ENCODE measurements around the gene LINC01488. TPM values are rescaled to one million over a fixed set of nuclear protein-coding genes. Genes with fewer than 3 reads are reported as not detected.

Gene LINC01488
- total RNA-seq, 1 experiment from 2014 or later = not detected

DNA sequence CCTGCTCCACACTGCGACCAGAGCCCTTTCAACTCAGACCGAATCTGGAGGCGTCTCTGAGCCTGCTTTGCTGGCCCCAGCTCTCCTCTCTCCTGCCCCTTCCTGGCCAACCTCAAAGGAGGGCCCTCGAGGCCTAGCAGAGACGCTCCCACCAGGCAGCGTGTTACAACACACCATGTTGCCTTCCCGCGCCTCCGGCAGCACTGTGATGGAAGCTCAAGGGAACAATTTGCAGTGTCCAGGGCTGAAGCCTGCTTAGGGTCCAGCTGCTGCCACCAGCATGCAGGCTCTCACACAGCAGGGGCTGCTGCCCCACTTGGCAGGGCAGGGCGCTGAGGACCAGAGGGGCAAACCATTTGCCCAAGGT, 18.4 kb downstream of the LINC01488 start:
- Histone ChIP-seq H3K9me3 (ENCODE audit: control insufficient read depth in 1 of 2, insufficient read depth in 1 of 2, low read depth in 1 of 2, low read length in 2 of 2) (no peaks in the 10 kb centered on the region), H3K27ac (ENCODE audit: low read depth, low read length) (no peak overlapping the region), H3K27me3 (ENCODE audit: insufficient read depth, low read length) (peaks cover 3% of the 10 kb centered on the region; the same call in 1 of the 2 replicates), H3K36me3 (ENCODE audit: control insufficient read depth in 1 of 2, insufficient read depth in 2 of 2, low read length in 2 of 2) (no peaks in the 10 kb centered on the region), H4K20me1 (ENCODE audit: insufficient read depth) (no peaks in the 10 kb centered on the region), H2AFZ (ENCODE audit: low read depth, low read length, poor library complexity, severe bottlenecking) (no peak overlapping the region), H3K4me3 (replicated peaks in 1 of 2; ENCODE audit: low read depth in 1 of 2, low read length in 2 of 2) (no peak overlapping the region), H3K4me2 (ENCODE audit: low read length) (no peak overlapping the region), H3K79me2 (ENCODE audit: insufficient read depth, low read length) (no peaks in the 10 kb centered on the region), H3K4me1 (ENCODE audit: control insufficient read depth in 1 of 2, insufficient read depth in 2 of 2, low read length in 2 of 2) (peaks cover 12 to 27% of the 10 kb centered on the region in 2 experiments), H3K9me2 (ENCODE audit: insufficient read depth) (no peaks in the 10 kb centered on the region), H3K9ac (ENCODE audit: low read length) (no peak overlapping the region)
- TF ChIP-seq SP1 (IDR thresholded peaks at IDR 0.05; ENCODE audit: low read depth) = no peak
- TF ChIP-seq, protein P1, sequence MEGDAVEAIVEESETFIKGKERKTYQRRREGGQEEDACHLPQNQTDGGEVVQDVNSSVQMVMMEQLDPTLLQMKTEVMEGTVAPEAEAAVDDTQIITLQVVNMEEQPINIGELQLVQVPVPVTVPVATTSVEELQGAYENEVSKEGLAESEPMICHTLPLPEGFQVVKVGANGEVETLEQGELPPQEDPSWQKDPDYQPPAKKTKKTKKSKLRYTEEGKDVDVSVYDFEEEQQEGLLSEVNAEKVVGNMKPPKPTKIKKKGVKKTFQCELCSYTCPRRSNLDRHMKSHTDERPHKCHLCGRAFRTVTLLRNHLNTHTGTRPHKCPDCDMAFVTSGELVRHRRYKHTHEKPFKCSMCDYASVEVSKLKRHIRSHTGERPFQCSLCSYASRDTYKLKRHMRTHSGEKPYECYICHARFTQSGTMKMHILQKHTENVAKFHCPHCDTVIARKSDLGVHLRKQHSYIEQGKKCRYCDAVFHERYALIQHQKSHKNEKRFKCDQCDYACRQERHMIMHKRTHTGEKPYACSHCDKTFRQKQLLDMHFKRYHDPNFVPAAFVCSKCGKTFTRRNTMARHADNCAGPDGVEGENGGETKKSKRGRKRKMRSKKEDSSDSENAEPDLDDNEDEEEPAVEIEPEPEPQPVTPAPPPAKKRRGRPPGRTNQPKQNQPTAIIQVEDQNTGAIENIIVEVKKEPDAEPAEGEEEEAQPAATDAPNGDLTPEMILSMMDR (IDR thresholded peaks at IDR 0.05 in 2 of 3, conservative IDR thresholded peaks at IDR 0.05 in 1 of 3; ENCODE audit: borderline replicate concordance in 1 of 3, insufficient read depth in 1 of 3, low read depth in 2 of 3, low read length in 2 of 3) = no peak
- no peak for TF ChIP-seq SIN3A (IDR thresholded peaks at IDR 0.05; ENCODE audit: low read depth)
- TF ChIP-seq EZH2 (IDR thresholded peaks at IDR 0.05) = no peak
- no peak for TF ChIP-seq JUND (IDR thresholded peaks at IDR 0.05)
- no peak for TF ChIP-seq ELF1 (IDR thresholded peaks at IDR 0.05; ENCODE audit: borderline replicate concordance, low read depth)
- TF ChIP-seq EGR1 (IDR thresholded peaks at IDR 0.05; ENCODE audit: low read depth) = no peak
- TF ChIP-seq ZBTB33 (IDR thresholded peaks at IDR 0.05; ENCODE audit: extremely low read depth, insufficient replicate concordance, low read length) = no peak
- no peak for TF ChIP-seq CEBPB (IDR thresholded peaks at IDR 0.05; ENCODE audit: low read depth)
- TF ChIP-seq, protein P2, sequence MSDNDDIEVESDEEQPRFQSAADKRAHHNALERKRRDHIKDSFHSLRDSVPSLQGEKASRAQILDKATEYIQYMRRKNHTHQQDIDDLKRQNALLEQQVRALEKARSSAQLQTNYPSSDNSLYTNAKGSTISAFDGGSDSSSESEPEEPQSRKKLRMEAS (IDR thresholded peaks at IDR 0.05) = no peak
- BruUV-seq (replicated peaks) = no TSS peak
- DNase-seq (ENCODE audit: low read depth, low spot score) = no peak
- CTCF ChIA-PET = no interaction called here
- ATAC-seq = no peak
- intact Hi-C loops (cut with micrococcal nuclease) = loop anchor here (5.0 kb wide), 1 partner anchor 137 kb away; no protein-coding TSS in a partner anchor
- POLR2A ChIA-PET = interaction anchor here (0.6 kb wide), 1 partner anchor 20 kb away, joined by 3 read pairs; no protein-coding TSS in a partner anchor
- RAD21 ChIA-PET (ENCODE audit: low non-redundant PET in 1 of 2, low total read pairs in 2 of 2, uncharacterized antibody in 2 of 2, unreplicated experiment in 2 of 2) = no interaction called here
